HL-60 (cell line): ENCODE results near the gene GPBP1.

Experiments used
- DNase-seq, 2 experiments: peaks; one replicate each; pipeline ENCODE4 v3.0.0-alpha.2; 2010 to 2020; ENCODE audit warnings: low read depth in 1 of 2, low spot score in 1 of 2
- H3K27ac ChIP-seq: fragments of 250-450 bp; sonication (Bioruptor Pico); replicated peaks from 2 replicates; pipeline ENCODE4 v1.5.1; 2020; ENCODE audit warnings: mild to moderate bottlenecking, moderate library complexity
- H3K27me3 ChIP-seq: fragments of 250-450 bp; sonication (Bioruptor Pico); 2 replicates; pipeline ENCODE4 v1.5.1; 2021; ENCODE audit warnings: mild to moderate bottlenecking, moderate library complexity; ENCODE audit not compliant: insufficient read depth, poor library complexity, severe bottlenecking
- H3K4me3 ChIP-seq: replicated peaks from 2 replicates; pipeline ENCODE4 v1.5.1; 2011; ENCODE audit warnings: mild to moderate bottlenecking, control low read depth, low read length; ENCODE audit not compliant: insufficient read depth
- CTCF ChIP-seq: IDR thresholded peaks from one replicate; pipeline ENCODE4 v1.5.1; 2011; ENCODE audit warnings: low read length, control low read depth, inconsistent platforms; ENCODE audit not compliant: insufficient read depth
- GABPA ChIP-seq: IDR thresholded peaks from 2 replicates; pipeline ENCODE4 v1.6.1; 2012; ENCODE audit warnings: low read depth
- POLR2AphosphoS5 ChIP-seq: IDR thresholded peaks from 2 replicates; pipeline ENCODE4 v1.6.1; 2012; ENCODE audit warnings: low read depth
- REST ChIP-seq: IDR thresholded peaks from 2 replicates; pipeline ENCODE4 v1.6.1; 2012; ENCODE audit warnings: low read depth; ENCODE audit not compliant: insufficient replicate concordance
- SPI1 ChIP-seq: IDR thresholded peaks from 2 replicates; pipeline ENCODE4 v1.6.1; 2012; ENCODE audit warnings: low read depth, mild to moderate bottlenecking, borderline replicate concordance

The GPBP1 gene

GRCh38 chr5:57262541-57262940 is 88.7 kb downstream of the GPBP1 start:
- no peak for DNase-seq
- H3K27ac ChIP-seq: no peak overlapping the region
- H3K27me3 ChIP-seq: no peaks in the 10 kb centered on the region
- H3K4me3 ChIP-seq: no peak overlapping the region
- TF ChIP-seq SPI1: no peak
- TF ChIP-seq POLR2AphosphoS5: no peak
- TF ChIP-seq CTCF: no peak
- no peak for TF ChIP-seq REST
- TF ChIP-seq GABPA: no peak

GRCh38 chr5:57267805-57268204 is 93.9 kb downstream of the GPBP1 start:
- Histone ChIP-seq H3K4me3 (no peak overlapping the region), H3K27me3 (no peaks in the 10 kb centered on the region), H3K27ac (no peak overlapping the region)
- DNase-seq: no peak
- TF ChIP-seq REST (no peak), POLR2AphosphoS5 (no peak), CTCF (no peak), SPI1 (no peak), GABPA (no peak)

GRCh38 chr5:57276353-57276752 is 102.5 kb downstream of the GPBP1 start:
- TF ChIP-seq GABPA: no peak
- no peak for TF ChIP-seq SPI1
- no peak for TF ChIP-seq POLR2AphosphoS5
- no peak for TF ChIP-seq REST
- no peak for TF ChIP-seq CTCF
- no peak for DNase-seq
- H3K27me3 ChIP-seq: no peaks in the 10 kb centered on the region

More at GRCh38 chr5:57276353-57276752, 102.5 kb downstream of the GPBP1 start:
- no peak overlapping the region for H3K27ac ChIP-seq
- no peak overlapping the region for H3K4me3 ChIP-seq
